WERI-Rb-1 (cell line): ENCODE data around the gene CASP9.

ENCODE experiments used
- DNase-seq: peaks from one replicate; pipeline ENCODE4 v3.0.0-alpha.2; 2020
- H3K27ac ChIP-seq: fragments of 250-450 bp; sonication (Bioruptor Pico); 2 replicates; pipeline ENCODE4 v1.5.1; 2020; ENCODE audit warnings: mild to moderate bottlenecking, moderate library complexity
- H3K27me3 ChIP-seq: fragments of 250-450 bp; sonication (Bioruptor Pico); 2 replicates; pipeline ENCODE4 v1.5.1; 2021; ENCODE audit warnings: mild to moderate bottlenecking, low read depth, moderate library complexity; ENCODE audit not compliant: insufficient read depth, severe bottlenecking
- H3K36me3 ChIP-seq: fragments of 250-450 bp; sonication (Bioruptor Pico); 2 replicates; pipeline ENCODE4 v1.5.1; 2020; ENCODE audit warnings: mild to moderate bottlenecking, moderate library complexity
- H3K4me3 ChIP-seq: 2 replicates; pipeline ENCODE4 v1.5.1; 2011; ENCODE audit warnings: low read depth, mild to moderate bottlenecking, control low read depth, low read length
- H3K9me3 ChIP-seq: fragments of 250-450 bp; sonication (Bioruptor Pico); 2 replicates; pipeline ENCODE4 v1.5.1; 2021; ENCODE audit warnings: mild to moderate bottlenecking, moderate library complexity; ENCODE audit not compliant: severe bottlenecking
- CTCF ChIP-seq: IDR thresholded peaks from 2 replicates; pipeline ENCODE4 v1.5.1; 2011; ENCODE audit warnings: low read depth, mild to moderate bottlenecking, control low read depth, inconsistent platforms, low read length

The CASP9 gene

GRCh38 chr1:15453734-15454133 lies 70.3 kb downstream of the CASP9 start:
- no peak for DNase-seq
- Histone ChIP-seq H3K4me3 (no peak overlapping the region), H3K27ac (no peak overlapping the region), H3K36me3 (no peaks in the 10 kb centered on the region), H3K27me3 (no peaks in the 10 kb centered on the region), H3K9me3 (peaks cover 7% of the 10 kb centered on the region)
- TF ChIP-seq CTCF = no peak

DNA sequence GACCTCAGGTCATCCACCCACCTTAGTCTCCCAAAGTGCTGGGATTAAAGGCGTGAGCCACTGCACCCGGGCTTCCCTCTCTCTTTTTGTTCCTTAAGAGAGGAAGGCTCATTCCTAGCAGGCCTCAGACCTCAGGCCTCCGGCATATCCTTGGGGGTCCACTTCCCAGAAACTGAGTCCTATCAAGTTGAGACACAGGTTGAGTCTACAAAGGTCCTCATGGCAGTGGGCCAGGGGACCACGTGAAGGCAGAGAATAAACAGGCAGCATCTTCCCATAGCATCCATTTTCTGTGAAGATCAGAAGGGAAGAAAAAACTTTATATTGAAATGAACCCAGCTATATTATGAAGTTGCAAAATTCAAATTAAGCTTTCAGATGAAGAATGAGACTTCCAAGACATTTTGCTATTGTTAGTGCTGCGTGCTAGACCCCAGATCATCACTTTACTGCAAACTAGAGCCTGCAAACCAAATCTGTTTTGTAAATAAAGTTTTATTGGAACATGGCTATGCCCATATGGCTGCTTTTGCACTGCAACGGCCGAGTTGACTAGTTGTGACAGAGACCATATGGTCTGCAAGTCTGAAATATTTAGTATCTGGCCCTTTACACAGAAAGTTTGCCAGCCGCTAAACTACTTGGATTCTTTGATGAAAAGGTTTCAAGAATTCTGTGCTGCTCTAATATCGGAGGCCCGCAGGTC lies 71.0 kb downstream of the CASP9 start:
- DNase-seq = no peak
- no peak overlapping the region for H3K27ac ChIP-seq
- TF ChIP-seq CTCF = no peak
- no peaks in the 10 kb centered on the region for H3K27me3 ChIP-seq
- H3K4me3 ChIP-seq = no peak overlapping the region
- peaks cover 7% of the 10 kb centered on the region for H3K9me3 ChIP-seq
- no peaks in the 10 kb centered on the region for H3K36me3 ChIP-seq

- no peak overlapping the region for H3K27ac ChIP-seq
- no peak for TF ChIP-seq CTCF
- H3K4me3 ChIP-seq = no peak overlapping the region
- DNase-seq = no peak
- H3K27me3 ChIP-seq = no peaks in the 10 kb centered on the region
- H3K9me3 ChIP-seq = peaks cover 7% of the 10 kb centered on the region
- H3K36me3 ChIP-seq = no peaks in the 10 kb centered on the region
These were observed 71.8 kb downstream of the CASP9 start for GRCh38 chr1:15452216-15452615.

GRCh38 chr1:15451014-15451722 lies 72.8 kb downstream of the CASP9 start:
- no peak for DNase-seq
- peaks cover 7% of the 10 kb centered on the region for H3K9me3 ChIP-seq
- no peak overlapping the region for H3K27ac ChIP-seq
- no peaks in the 10 kb centered on the region for H3K27me3 ChIP-seq
- no peak for TF ChIP-seq CTCF
- H3K4me3 ChIP-seq = no peak overlapping the region
- H3K36me3 ChIP-seq = no peaks in the 10 kb centered on the region

GRCh38 chr1:15449567-15449966 lies 74.4 kb downstream of the CASP9 start:
- DNase-seq = no peak
- Histone ChIP-seq H3K4me3 (no peak overlapping the region), H3K36me3 (no peaks in the 10 kb centered on the region), H3K9me3 (peaks cover 7% of the 10 kb centered on the region), H3K27ac (no peak overlapping the region), H3K27me3 (no peaks in the 10 kb centered on the region)
- TF ChIP-seq CTCF = no peak
